HFFc6 (cell line): Measurements from ENCODE around the gene USF2. TPM values are rescaled to one million over a fixed set of nuclear protein-coding genes. Genes with fewer than 3 reads are reported as not detected.

Source experiments
- DNase-seq: peaks from one replicate; pipeline ENCODE4 v3.0.0-alpha.2; 2018
- H3K27ac Mint-ChIP-seq: 2 replicates; pipeline ENCODE4 v1.8.0; 2020; ENCODE audit warnings: mild to moderate bottlenecking, mixed read lengths
- H3K27me3 Mint-ChIP-seq: 2 replicates; pipeline ENCODE4 v1.8.0; 2021; ENCODE audit warnings: mild to moderate bottlenecking, moderate library complexity, mixed read lengths; ENCODE audit not compliant: insufficient read depth
- H3K36me3 Mint-ChIP-seq: 2 replicates; pipeline ENCODE4 v1.8.0; 2021; ENCODE audit warnings: low read depth, mixed read lengths
- H3K4me1 Mint-ChIP-seq: 2 replicates; pipeline ENCODE4 v1.8.0; 2020; ENCODE audit warnings: low read depth, mixed read lengths
- H3K4me3 Mint-ChIP-seq: 2 replicates; pipeline ENCODE4 v1.8.0; 2020; ENCODE audit warnings: mild to moderate bottlenecking, moderate library complexity, mixed read lengths
- H3K9me3 Mint-ChIP-seq: 2 replicates; pipeline ENCODE4 v1.8.0; 2020; ENCODE audit warnings: mild to moderate bottlenecking, mixed read lengths
- CTCF ChIP-seq: fragments of 200-600 bp; sonication (generic); IDR thresholded peaks from 2 replicates; pipeline ENCODE4 v1.5.0; 2021; ENCODE audit warnings: antibody characterized with exemption, mild to moderate bottlenecking
- total RNA-seq, 6 experiments: library from RNA; stranded (reverse); fragmentation: NEBNext Ultra II Directional; extraction: Animal tissue kit (Norgen Biotek cat#: 25700); gene quantifications; 2 replicates in 1 of 6; 3 replicates in 5 of 6; pipeline ENCODE4 v1.2.3, GENCODE V29; 2021

The USF2 gene
- total RNA-seq, 6 experiments from 2014 or later, result 66.0 to 78.1 (median 71.4) TPM

GRCh38 chr19:35271546-35271945, 2.8 kb downstream of the USF2 start:
- H3K4me1 Mint-ChIP-seq, result no peaks in the 10 kb centered on the region
- peaks cover 10% of the 10 kb centered on the region; the same call in 1 of the 2 replicates for H3K36me3 Mint-ChIP-seq
- H3K27me3 Mint-ChIP-seq, result no peaks in the 10 kb centered on the region; the same call in 1 of the 2 replicates
- DNase-seq, result no peak
- H3K4me3 Mint-ChIP-seq, result no peak overlapping the region
- H3K27ac Mint-ChIP-seq, result no peak overlapping the region
- no peaks in the 10 kb centered on the region for H3K9me3 Mint-ChIP-seq
- TF ChIP-seq CTCF, result no peak

- no peaks in the 10 kb centered on the region for H3K9me3 Mint-ChIP-seq
- no peaks in the 10 kb centered on the region; the same call in 1 of the 2 replicates for H3K27me3 Mint-ChIP-seq
- TF ChIP-seq CTCF, result no peak
- H3K4me3 Mint-ChIP-seq, result no peak overlapping the region
- DNase-seq, result no peak
- H3K4me1 Mint-ChIP-seq, result no peaks in the 10 kb centered on the region
- H3K27ac Mint-ChIP-seq, result no peak overlapping the region
- peaks cover 10% of the 10 kb centered on the region; the same call in 1 of the 2 replicates for H3K36me3 Mint-ChIP-seq
Observed at GRCh38 chr19:35272122-35272719, 3.5 kb downstream of the USF2 start.

GRCh38 chr19:35272954-35273649, 4.3 kb downstream of the USF2 start:
- peaks cover 10% of the 10 kb centered on the region; the same call in 1 of the 2 replicates for H3K36me3 Mint-ChIP-seq

GRCh38 chr19:35273686-35274259, 5.0 kb downstream of the USF2 start:
- Mint-ChIP-seq H3K36me3 (peaks cover 10% of the 10 kb centered on the region; the same call in 1 of the 2 replicates), H3K4me1 (no peaks in the 10 kb centered on the region), H3K4me3 (no peak overlapping the region), H3K9me3 (no peaks in the 10 kb centered on the region), H3K27ac (no peak overlapping the region), H3K27me3 (no peaks in the 10 kb centered on the region; the same call in 1 of the 2 replicates)
- TF ChIP-seq CTCF, result no peak
- DNase-seq, result no peak

More at GRCh38 chr19:35272954-35273649, 4.3 kb downstream of the USF2 start:
- no peak for DNase-seq
- no peaks in the 10 kb centered on the region for H3K9me3 Mint-ChIP-seq
- H3K27ac Mint-ChIP-seq, result no peak overlapping the region
- H3K4me3 Mint-ChIP-seq, result no peak overlapping the region
- no peaks in the 10 kb centered on the region for H3K4me1 Mint-ChIP-seq
- TF ChIP-seq CTCF, result no peak
- no peaks in the 10 kb centered on the region; the same call in 1 of the 2 replicates for H3K27me3 Mint-ChIP-seq

GRCh38 chr19:35274323-35274722, 5.6 kb downstream of the USF2 start:
- Mint-ChIP-seq H3K9me3 (no peaks in the 10 kb centered on the region), H3K4me1 (no peaks in the 10 kb centered on the region), H3K27me3 (no peaks in the 10 kb centered on the region; the same call in 1 of the 2 replicates), H3K36me3 (peaks cover 10% of the 10 kb centered on the region; the same call in 1 of the 2 replicates), H3K4me3 (no peak overlapping the region), H3K27ac (no peak overlapping the region)
- TF ChIP-seq CTCF, result no peak
- DNase-seq, result no peak
